GM23248 (cell line): ENCODE results near the gene HOTAIR. TPM values are rescaled to one million over a fixed set of nuclear protein-coding genes. Genes with fewer than 3 reads are reported as not detected.

Experiments
- DNase-seq: peaks from one replicate; pipeline ENCODE4 v3.0.0-alpha.2; 2015
- H2AFZ ChIP-seq: fragments of 200-600 bp; sonication (generic); 2 replicates; pipeline ENCODE4 v1.6.1; 2016; ENCODE audit warnings: antibody characterized with exemption
- H3F3A ChIP-seq: fragments of 200-600 bp; sonication (generic); 2 replicates; pipeline ENCODE4 v1.6.1; 2016; ENCODE audit warnings: mild to moderate bottlenecking, antibody characterized with exemption, mixed run types; ENCODE audit not compliant: insufficient read depth
- H3K27ac ChIP-seq: fragments of 200-600 bp; sonication (generic); 2 replicates; pipeline ENCODE4 v1.5.1; 2016; ENCODE audit warnings: mild to moderate bottlenecking
- H3K27me3 ChIP-seq: fragments of 200-600 bp; sonication (generic); replicated peaks from 2 replicates; pipeline ENCODE4 v1.6.1; 2016; ENCODE audit warnings: mild to moderate bottlenecking; ENCODE audit not compliant: insufficient read depth
- H3K36me3 ChIP-seq: fragments of 200-600 bp; sonication (generic); 2 replicates; pipeline ENCODE4 v1.6.1; 2016; ENCODE audit warnings: low read depth, mild to moderate bottlenecking
- H3K4me1 ChIP-seq: fragments of 200-600 bp; sonication (generic); 2 replicates; pipeline ENCODE4 v1.6.1; 2016; ENCODE audit warnings: mild to moderate bottlenecking; ENCODE audit not compliant: insufficient read depth
- H3K4me2 ChIP-seq: fragments of 200-600 bp; sonication (generic); one replicate; pipeline ENCODE4 v1.6.1; 2016; ENCODE audit warnings: mild to moderate bottlenecking; ENCODE audit not compliant: unreplicated experiment
- H3K4me3 ChIP-seq: fragments of 200-600 bp; sonication (generic); 2 replicates; pipeline ENCODE4 v1.5.1; 2016; ENCODE audit warnings: mild to moderate bottlenecking
- H3K79me2 ChIP-seq: fragments of 200-600 bp; sonication (generic); 2 replicates; pipeline ENCODE4 v1.6.1; 2016; ENCODE audit warnings: mild to moderate bottlenecking; ENCODE audit not compliant: insufficient read depth
- H3K9ac ChIP-seq: fragments of 200-600 bp; sonication (generic); 2 replicates; pipeline ENCODE4 v1.6.1; 2016; ENCODE audit warnings: mild to moderate bottlenecking
- H3K9me2 ChIP-seq: fragments of 200-600 bp; sonication (generic); 2 replicates; pipeline ENCODE4 v1.6.1; 2016; ENCODE audit warnings: mixed run types, mild to moderate bottlenecking, moderate library complexity; ENCODE audit not compliant: insufficient read depth
- H3K9me3 ChIP-seq: fragments of 200-600 bp; sonication (generic); one replicate; pipeline ENCODE4 v1.6.1; 2017; ENCODE audit warnings: low read depth
- H4K20me1 ChIP-seq: fragments of 200-600 bp; sonication (generic); 2 replicates; pipeline ENCODE4 v1.6.0; 2016; ENCODE audit not compliant: insufficient read depth
- EZH2 ChIP-seq: fragments of 200-600 bp; sonication (generic); IDR thresholded peaks from 2 replicates; pipeline ENCODE4 v1.6.1; 2018; ENCODE audit warnings: antibody characterized with exemption, mild to moderate bottlenecking; ENCODE audit not compliant: insufficient read depth, poor library complexity, severe bottlenecking
- EZH2phosphoT487 ChIP-seq: fragments of 200-600 bp; sonication (generic); IDR thresholded peaks from 2 replicates; pipeline ENCODE4 v1.6.1; 2018; ENCODE audit warnings: antibody characterized with exemption, moderate library complexity, mild to moderate bottlenecking, low read depth; ENCODE audit not compliant: insufficient read depth
- WGBS, 2 experiments: methylation state at CpG; one replicate each; pipeline ENCODE4 v1.1.6; 2015 to 2017; ENCODE audit warnings: low lambda C conversion rate in 2 of 2, low coverage in 1 of 2; ENCODE audit errors: missing lambda C conversion rate in 2 of 2; 5-methylcytosine and 5-hydroxymethylcytosine counted together
- in situ Hi-C: fragments of 300-500 bp; cut with MboI; formaldehyde crosslinking; loops from 2 replicates; pipeline ENCODE4 v1.15.0; 2020
- polyA plus RNA-seq: library from polyadenylated mRNA; unstranded; fragments of >200 nt; fragmentation: Nextera tagmentation; extraction: Ambion mirVana; gene quantifications from 2 replicates; pipeline ENCODE4 v1.2.1, GENCODE V29; 2016
- total RNA-seq: library from RNA; depleted of rRNA; stranded (reverse); fragments of >200 nt; shearing (Covaris generic); gene quantifications from 2 replicates; pipeline ENCODE4 v1.2.3, GENCODE V29; 2014

Gene HOTAIR
- total and polyA plus RNA-seq, 2 experiments from 2014 or later = not detected

DNA sequence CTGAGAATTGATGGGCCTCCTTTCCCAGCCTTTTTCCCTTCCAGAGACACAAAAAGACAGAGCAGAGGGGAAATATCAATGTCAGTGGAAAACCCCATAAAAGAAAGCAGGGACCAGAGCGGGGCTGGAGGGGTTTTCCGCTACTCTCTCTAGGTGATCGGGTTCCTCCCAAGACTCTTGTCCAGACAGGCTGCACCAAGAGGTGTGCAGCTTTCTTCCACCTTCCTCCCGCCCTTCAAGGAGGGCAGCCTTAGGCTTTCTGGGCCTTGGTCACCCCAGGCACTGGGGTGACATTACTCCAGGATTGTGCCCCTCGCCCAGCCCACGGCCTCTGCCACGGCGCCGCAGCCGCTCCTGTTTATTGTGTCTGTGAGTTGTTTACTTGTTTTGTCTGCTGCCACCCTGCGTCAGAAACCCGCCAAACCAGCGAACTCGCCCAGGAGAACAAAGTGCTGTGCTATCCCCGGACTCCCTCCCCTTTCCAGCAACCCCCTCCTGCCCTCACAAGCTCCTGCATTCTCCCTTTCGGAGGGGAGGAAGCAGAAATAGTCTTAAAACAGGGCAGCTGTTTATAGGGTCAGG lies 46.8 kb upstream of the HOTAIR start:
- Histone ChIP-seq H3K36me3 (no peaks in the 10 kb centered on the region), H4K20me1 (no peaks in the 10 kb centered on the region), H3K27me3 (no peaks in the 10 kb centered on the region), H2AFZ (peak overlapping the region; percentile 50), H3K4me3 (peak overlapping the region; percentile 78), H3K79me2 (peaks cover 93% of the 10 kb centered on the region), H3K4me1 (peaks cover 62% of the 10 kb centered on the region), H3K4me2 (peak overlapping the region; percentile 94), H3K9ac (peak overlapping the region; percentile 97), H3K27ac (peak overlapping the region; percentile 99), H3K9me3 (no peaks in the 10 kb centered on the region), H3F3A (peaks cover 18% of the 10 kb centered on the region; the same call in 1 of the 2 replicates), H3K9me2 (no peaks in the 10 kb centered on the region)
- in situ Hi-C loops = loop anchor here (10.0 kb wide), 1 partner anchor 173 kb away; no protein-coding TSS in a partner anchor
- TF ChIP-seq EZH2 (no peak), EZH2phosphoT487 (no peak)
- DNase-seq = peak; percentile 78
- WGBS, 2 experiments = 6 to 8% methylated on average over 15 to 16 of the region's 16 CpGs

DNA sequence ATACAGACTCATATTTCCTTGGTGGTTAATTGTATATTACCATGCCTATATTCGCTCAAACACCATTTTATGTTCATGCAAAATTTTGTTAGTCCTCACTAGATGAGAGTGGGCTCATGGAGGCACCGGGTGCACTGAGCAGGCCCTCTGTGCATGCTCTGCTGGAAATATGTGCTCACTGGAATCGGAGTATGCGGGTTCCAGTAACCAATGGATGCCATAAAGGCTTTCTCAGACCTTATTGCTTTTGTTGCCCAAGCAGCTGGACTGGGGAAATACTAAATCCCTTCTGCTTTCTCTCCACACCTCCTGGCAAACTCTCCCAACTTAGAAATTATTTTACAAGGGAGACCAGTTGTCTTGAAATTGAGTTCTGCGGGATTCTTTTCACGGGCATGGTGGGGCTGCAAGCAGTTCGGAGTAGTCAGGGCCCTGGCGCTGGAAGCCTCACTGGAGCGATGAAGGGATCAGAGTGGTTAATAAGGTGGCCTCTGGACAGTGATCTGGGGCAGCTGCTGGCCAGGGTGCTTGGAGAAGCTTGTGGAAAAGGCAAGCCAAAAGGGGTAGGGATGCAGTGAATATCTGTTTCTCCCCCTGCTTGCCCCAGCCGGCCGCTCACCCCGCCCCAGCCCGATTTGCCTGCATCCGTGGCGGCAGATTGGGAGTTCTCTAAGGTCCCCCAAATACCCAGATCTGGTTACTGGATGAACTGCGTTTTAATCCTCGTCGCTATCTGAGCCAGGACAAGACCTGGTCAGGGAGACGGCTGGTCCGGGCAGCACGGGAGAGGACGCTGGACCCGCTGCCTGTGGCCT lies 46.0 kb upstream of the HOTAIR start:
- Histone ChIP-seq H3K9me2 (no peaks in the 10 kb centered on the region), H3K36me3 (no peaks in the 10 kb centered on the region), H3K9ac (peak overlapping the region; percentile 97), H2AFZ (peak overlapping the region; percentile 50), H3K4me2 (peak overlapping the region; percentile 94), H3K4me3 (peak overlapping the region; percentile 78), H4K20me1 (no peaks in the 10 kb centered on the region), H3K9me3 (no peaks in the 10 kb centered on the region), H3F3A (peaks cover 11% of the 10 kb centered on the region; the same call in 1 of the 2 replicates), H3K4me1 (peaks cover 58% of the 10 kb centered on the region), H3K27ac (peak overlapping the region; percentile 99), H3K79me2 (peaks cover 90% of the 10 kb centered on the region), H3K27me3 (no peaks in the 10 kb centered on the region)
- in situ Hi-C loops = loop anchor here (10.0 kb wide), 1 partner anchor 174 kb away; no protein-coding TSS in a partner anchor
- 18 to 19% methylated on average over 23 of the region's 23 CpGs for WGBS, 2 experiments
- TF ChIP-seq EZH2 = no peak
- TF ChIP-seq EZH2phosphoT487 = 0 out of 2 replicates have a peak, but pooled peaks have one; percentile 33
- peak; percentile 56 for DNase-seq

DNA sequence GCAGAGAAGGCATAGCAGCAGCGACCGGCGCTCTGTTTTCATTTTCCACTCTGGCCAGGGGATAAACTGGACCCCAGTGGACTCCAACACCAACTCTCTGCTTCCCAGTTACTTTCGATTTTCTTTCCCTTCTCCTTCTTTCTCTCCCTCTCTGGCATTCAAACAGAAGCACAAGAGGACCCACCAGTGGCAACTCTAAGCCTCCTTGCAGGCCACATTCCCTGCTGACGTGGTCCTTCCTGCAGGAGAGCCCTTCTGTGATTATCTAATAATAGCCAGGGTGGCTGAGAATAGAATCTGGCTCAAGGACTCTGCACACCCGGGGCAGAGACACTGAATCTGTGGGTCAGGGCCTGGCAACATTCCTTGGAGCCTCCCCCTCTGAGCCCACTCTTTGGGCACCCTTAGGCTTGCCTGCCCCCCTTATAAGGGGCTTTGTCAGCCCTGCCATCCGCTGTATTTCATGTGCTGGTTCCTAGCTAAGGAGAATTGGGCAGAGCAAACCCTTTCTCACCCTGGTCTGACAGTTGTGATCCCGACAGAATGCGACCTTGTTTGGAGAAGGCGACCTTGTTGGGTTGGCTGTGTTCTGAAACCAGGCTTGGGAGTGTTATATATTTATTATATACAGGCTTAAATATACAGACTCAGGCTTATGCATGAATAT lies 45.3 kb upstream of the HOTAIR start:
- peak overlapping the region; percentile 94 for H3K4me2 ChIP-seq
- DNase-seq = peak; percentile 85
- H3K79me2 ChIP-seq = peaks cover 89% of the 10 kb centered on the region
- H3K9me2 ChIP-seq = no peaks in the 10 kb centered on the region
- peaks cover 10% of the 10 kb centered on the region; the same call in 1 of the 2 replicates for H3F3A ChIP-seq
- H3K4me3 ChIP-seq = peak overlapping the region; percentile 78
- H2AFZ ChIP-seq = no peak overlapping the region
- TF ChIP-seq EZH2phosphoT487 (no peak), EZH2 (no peak)
- in situ Hi-C loops = loop anchor here (10.0 kb wide), 1 partner anchor 175 kb away; no protein-coding TSS in a partner anchor
- WGBS, 2 experiments = 24 to 31% methylated on average over 10 of the region's 10 CpGs
- H3K27me3 ChIP-seq = no peaks in the 10 kb centered on the region
- H3K36me3 ChIP-seq = no peaks in the 10 kb centered on the region
- H3K9ac ChIP-seq = peak overlapping the region; percentile 97
- H3K27ac ChIP-seq = peak overlapping the region; percentile 99
- peaks cover 52% of the 10 kb centered on the region for H3K4me1 ChIP-seq
- H4K20me1 ChIP-seq = no peaks in the 10 kb centered on the region
- no peaks in the 10 kb centered on the region for H3K9me3 ChIP-seq

DNA sequence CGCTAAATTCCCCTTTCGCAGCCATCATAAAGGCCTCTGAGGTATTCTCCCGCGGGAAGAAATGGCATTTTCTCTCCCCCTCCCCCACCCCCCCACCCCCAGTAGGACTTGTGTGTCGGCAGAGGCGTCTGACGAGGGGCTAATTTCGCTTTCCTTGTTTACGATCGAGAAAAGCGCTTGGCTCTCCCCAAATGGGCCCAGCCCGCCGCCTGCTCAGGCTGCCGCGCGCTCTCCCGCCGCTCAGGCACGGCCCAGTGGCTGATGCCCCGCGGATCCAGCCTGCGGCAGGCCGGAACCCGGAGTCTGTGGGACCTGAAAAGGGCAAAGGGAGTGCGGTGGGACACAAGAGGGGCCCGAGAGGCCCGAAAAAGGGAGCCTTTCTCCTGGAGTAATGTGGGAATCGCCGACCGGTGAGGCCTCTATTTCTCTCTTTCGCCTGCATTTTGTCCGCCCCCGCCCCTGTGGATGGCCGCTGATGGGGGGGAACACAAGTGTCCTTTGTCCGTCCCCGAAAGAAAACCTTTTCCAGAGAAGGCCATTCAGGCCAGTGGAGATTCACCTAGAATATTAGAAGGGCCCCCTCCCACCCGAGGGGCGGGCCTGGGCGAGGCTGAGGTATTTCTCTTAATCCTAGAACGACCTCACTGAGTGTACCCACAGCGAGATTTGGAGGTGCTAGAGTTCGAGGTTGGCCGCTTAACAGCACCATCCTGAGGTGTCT lies 44.5 kb upstream of the HOTAIR start:
- in situ Hi-C loops = no loop called here
- H3K9ac ChIP-seq = peak overlapping the region; percentile 97
- H3K9me2 ChIP-seq = no peaks in the 10 kb centered on the region
- no peaks in the 10 kb centered on the region for H3K36me3 ChIP-seq
- peak overlapping the region; percentile 99 for H3K27ac ChIP-seq
- TF ChIP-seq EZH2phosphoT487 = no peak
- no peak for TF ChIP-seq EZH2
- 37 to 38% methylated on average over 38 to 43 of the region's 43 CpGs for WGBS, 2 experiments
- no peaks in the 10 kb centered on the region for H4K20me1 ChIP-seq
- peaks cover 10% of the 10 kb centered on the region; the same call in 1 of the 2 replicates for H3F3A ChIP-seq
- H3K4me2 ChIP-seq = peak overlapping the region; percentile 94
- H2AFZ ChIP-seq = no peak overlapping the region
- H3K4me3 ChIP-seq = peak overlapping the region; percentile 78
- H3K9me3 ChIP-seq = no peaks in the 10 kb centered on the region
- H3K4me1 ChIP-seq = peaks cover 46% of the 10 kb centered on the region
- peak; percentile 62 for DNase-seq
- H3K79me2 ChIP-seq = peaks cover 81% of the 10 kb centered on the region
- no peaks in the 10 kb centered on the region for H3K27me3 ChIP-seq
